MM.1S (cell line): ENCODE data around the gene PTTG1.

ENCODE experiments used
- DNase-seq: peaks from one replicate; pipeline ENCODE4 v3.0.0-alpha.2; 2015
- H2AFZ ChIP-seq: fragments of 300-600 bp; sonication (generic); 2 replicates; pipeline ENCODE4 v1.6.0; 2016; ENCODE audit warnings: antibody characterized with exemption, low read length
- H3F3A ChIP-seq: fragments of 300-600 bp; sonication (generic); 2 replicates; pipeline ENCODE4 v1.6.1; 2016; ENCODE audit warnings: mild to moderate bottlenecking, antibody characterized with exemption, low read length, moderate library complexity, mixed read lengths; ENCODE audit not compliant: insufficient read depth
- H3K27ac ChIP-seq: fragments of 300-600 bp; sonication (generic); 2 replicates; pipeline ENCODE4 v1.5.1; 2016; ENCODE audit warnings: mild to moderate bottlenecking, low read length
- H3K27me3 ChIP-seq: fragments of 300-600 bp; sonication (generic); replicated peaks from 2 replicates; pipeline ENCODE4 v1.6.0; 2016; ENCODE audit warnings: low read length; ENCODE audit not compliant: insufficient read depth
- H3K36me3 ChIP-seq: fragments of 300-600 bp; sonication (generic); replicated peaks from 2 replicates; pipeline ENCODE4 v1.6.1; 2016; ENCODE audit warnings: mild to moderate bottlenecking, low read length, mixed read lengths; ENCODE audit not compliant: insufficient read depth
- H3K4me1 ChIP-seq: fragments of 300-600 bp; sonication (generic); 2 replicates; pipeline ENCODE4 v1.6.1; 2016; ENCODE audit warnings: low read length, mixed read lengths
- H3K4me2 ChIP-seq: fragments of 300-600 bp; sonication (generic); 2 replicates; pipeline ENCODE4 v1.6.0; 2016; ENCODE audit warnings: low read depth, low read length
- H3K4me3 ChIP-seq: fragments of 300-600 bp; sonication (generic); 2 replicates; pipeline ENCODE4 v1.5.1; 2016; ENCODE audit warnings: low read length, mixed read lengths
- H3K79me2 ChIP-seq: fragments of 300-600 bp; sonication (generic); 2 replicates; pipeline ENCODE4 v1.6.1; 2016; ENCODE audit warnings: mixed run types, low read length, mixed read lengths
- H3K9ac ChIP-seq: fragments of 300-600 bp; sonication (generic); 2 replicates; pipeline ENCODE4 v1.6.1; 2016; ENCODE audit warnings: low read length, mixed read lengths
- H3K9me2 ChIP-seq: fragments of 300-600 bp; sonication (generic); replicated peaks from 2 replicates; pipeline ENCODE4 v1.6.1; 2016; ENCODE audit warnings: mild to moderate bottlenecking, low read length, mixed read lengths; ENCODE audit not compliant: insufficient read depth
- H3K9me3 ChIP-seq: fragments of 300-600 bp; sonication (generic); replicated peaks from 2 replicates; pipeline ENCODE4 v1.6.1; 2016; ENCODE audit warnings: mild to moderate bottlenecking, low read length, mixed read lengths; ENCODE audit not compliant: insufficient read depth
- H4K20me1 ChIP-seq: fragments of 300-600 bp; sonication (generic); 2 replicates; pipeline ENCODE4 v1.6.1; 2016; ENCODE audit warnings: mild to moderate bottlenecking, low read length, moderate library complexity, mixed read lengths; ENCODE audit not compliant: insufficient read depth
- CTCF ChIP-seq: fragments of 300-600 bp; sonication (generic); IDR thresholded peaks from 2 replicates; pipeline ENCODE4 v1.5.1; 2016; ENCODE audit warnings: antibody characterized with exemption, low read length, mixed read lengths
- EZH2 ChIP-seq: fragments of 300-600 bp; sonication (generic); optimal IDR thresholded peaks from 2 replicates; pipeline ENCODE3; 2017; ENCODE audit warnings: low read depth, mild to moderate bottlenecking, antibody characterized with exemption, low read length, mixed read lengths
- EZH2phosphoT487 ChIP-seq: fragments of 300-600 bp; sonication (generic); IDR thresholded peaks from 2 replicates; pipeline ENCODE4 v1.6.1; 2018; ENCODE audit warnings: antibody characterized with exemption, low read length

The PTTG1 gene

DNA sequence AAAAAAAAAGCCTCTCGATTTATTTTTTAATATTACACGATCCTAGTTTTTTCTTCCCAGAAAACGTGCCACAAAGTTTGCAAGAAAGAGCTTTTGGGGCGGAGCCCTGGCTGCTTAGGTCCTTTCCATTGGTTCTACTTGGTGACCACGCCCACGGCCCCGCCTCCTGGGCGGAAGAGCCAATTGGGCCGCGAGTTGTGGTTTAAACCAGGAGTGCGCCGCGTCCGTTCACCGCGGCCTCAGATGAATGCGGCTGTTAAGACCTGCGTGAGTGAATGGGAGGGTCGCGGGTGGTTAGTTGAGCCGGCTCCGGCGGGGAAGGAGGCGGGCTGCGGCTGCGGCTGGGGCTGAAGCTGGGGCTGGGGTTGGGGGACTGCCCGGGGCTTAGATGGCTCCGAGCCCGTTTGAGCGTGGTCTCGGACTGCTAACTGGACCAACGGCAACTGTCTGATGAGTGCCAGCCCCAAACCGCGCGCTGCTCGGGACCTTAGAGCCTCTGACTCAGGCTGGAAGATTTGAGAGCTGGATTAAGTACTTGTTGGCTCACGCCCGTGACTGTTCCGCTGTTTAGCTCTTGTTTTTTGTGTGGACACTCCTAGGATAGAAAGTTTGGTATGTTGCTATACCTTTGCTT is at the start of gene PTTG1:
Gene PTTG1 (plus strand): TSS at position 231 of the 634 bp plus-strand sequence. CDS start 458 bp downstream, outside the sequence.
- peaks cover 4% of the 10 kb centered on the region; the same call in 1 of the 2 replicates for H3K36me3 ChIP-seq
- H3K4me3 ChIP-seq: peak within 1 kb of the TSS; percentile 81

DNA sequence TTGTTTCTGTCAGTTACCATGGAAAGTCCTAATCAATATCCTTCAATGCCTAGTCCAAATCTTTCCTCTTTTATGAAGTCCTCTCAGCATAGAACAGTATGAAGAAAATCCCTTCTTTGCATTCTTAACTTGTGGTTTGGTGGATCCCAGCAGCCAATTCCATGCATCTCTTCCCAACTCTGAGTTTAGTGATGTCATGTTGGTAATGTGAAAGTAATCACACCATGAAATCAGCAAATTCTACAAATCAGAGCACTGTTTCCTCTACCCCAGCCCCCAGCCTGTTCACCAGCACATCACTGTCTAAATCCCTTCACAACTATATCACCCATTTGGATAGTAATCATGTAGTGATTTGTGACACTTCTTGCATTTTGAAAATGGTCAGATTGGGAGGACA is 46.5 kb upstream of the PTTG1 start:
- no peak overlapping the region for H3K4me3 ChIP-seq
- H3K9me3 ChIP-seq: no peaks in the 10 kb centered on the region
- TF ChIP-seq EZH2phosphoT487: no peak
- no peak for TF ChIP-seq CTCF
- TF ChIP-seq EZH2: no peak
- no peak overlapping the region for H3K9ac ChIP-seq
- no peaks in the 10 kb centered on the region for H3K36me3 ChIP-seq
- no peaks in the 10 kb centered on the region for H4K20me1 ChIP-seq
- no peaks in the 10 kb centered on the region for H3K9me2 ChIP-seq
- no peaks in the 10 kb centered on the region for H3K27me3 ChIP-seq
- H3F3A ChIP-seq: no peaks in the 10 kb centered on the region
- no peak for DNase-seq
- H3K4me2 ChIP-seq: no peak overlapping the region
- H3K79me2 ChIP-seq: no peaks in the 10 kb centered on the region
- no peak overlapping the region for H2AFZ ChIP-seq
- H3K4me1 ChIP-seq: no peaks in the 10 kb centered on the region
- H3K27ac ChIP-seq: no peak overlapping the region

More for the DNA sequence above, at the start of gene PTTG1:
- H3K9me2 ChIP-seq: no peaks in the 10 kb centered on the region
- H3K79me2 ChIP-seq: peaks cover 57% of the 10 kb centered on the region
- H3K4me1 ChIP-seq: peaks cover 31% of the 10 kb centered on the region
- H3K4me2 ChIP-seq: peak within 1 kb of the TSS; percentile 73
- peak within 1 kb of the TSS; percentile 63 for H3K9ac ChIP-seq
- no peaks in the 10 kb centered on the region for H3K27me3 ChIP-seq
- peak; percentile 97 for DNase-seq
- H3K9me3 ChIP-seq: no peaks in the 10 kb centered on the region
- no peaks in the 10 kb centered on the region for H4K20me1 ChIP-seq
- H3K27ac ChIP-seq: peak within 1 kb of the TSS; percentile 24; the same call in 1 of the 2 replicates
- peaks cover 28% of the 10 kb centered on the region for H3F3A ChIP-seq
- TF ChIP-seq EZH2phosphoT487: no peak
- TF ChIP-seq CTCF: no peak
- TF ChIP-seq EZH2: no peak
- H2AFZ ChIP-seq: peak within 1 kb of the TSS; percentile 75

- Histone ChIP-seq H3K79me2 (no peaks in the 10 kb centered on the region), H3K9me2 (no peaks in the 10 kb centered on the region), H3K4me1 (no peaks in the 10 kb centered on the region), H2AFZ (no peak overlapping the region), H4K20me1 (no peaks in the 10 kb centered on the region), H3F3A (no peaks in the 10 kb centered on the region), H3K27ac (no peak overlapping the region), H3K9me3 (no peaks in the 10 kb centered on the region), H3K36me3 (no peaks in the 10 kb centered on the region), H3K4me2 (no peak overlapping the region), H3K9ac (no peak overlapping the region), H3K27me3 (no peaks in the 10 kb centered on the region), H3K4me3 (no peak overlapping the region)
- DNase-seq: no peak
- TF ChIP-seq CTCF (no peak), EZH2 (no peak), EZH2phosphoT487 (no peak)
These were observed 46.0 kb upstream of the PTTG1 start for GRCh38 chr5:160375701-160376100.
